Stomach (tissue), 9 donors: ENCODE results near the gene DHX58. TPM values are rescaled to one million over a fixed set of nuclear protein-coding genes. Genes with fewer than 3 reads are reported as not detected.

Source experiments
- DNase-seq, 2 donors: peaks; one replicate each; pipeline versions ENCODE4 v3.0.0 to v3.0.0-alpha.2; 2013 to 2019
- H3K27ac ChIP-seq, 5 donors: fragments of 200-600 bp in 4 of 5; sonication (generic) in 4 of 5; one replicate each; pipeline ENCODE4 v1.5.1; 2013 to 2019; ENCODE audit warnings: mild to moderate bottlenecking in 1 of 5, moderate library complexity in 1 of 5
- H3K27me3 ChIP-seq, 3 donors: fragments of 200-600 bp; sonication (generic); one replicate each; pipeline ENCODE4 v1.5.1; 2017 to 2019; ENCODE audit warnings: mixed run types in 1 of 3
- H3K36me3 ChIP-seq, 4 donors: fragments of 200-600 bp; sonication (generic); 1 replicate in 3 of 4; 2 replicates in 1 of 4; pipeline ENCODE4 v1.5.1; 2016 to 2019
- H3K4me1 ChIP-seq, 4 donors: fragments of 200-600 bp; sonication (generic); one replicate each; pipeline ENCODE4 v1.5.1; 2016 to 2019
- H3K4me3 ChIP-seq, 4 donors: fragments of 200-600 bp; sonication (generic) in 3 of 4; one replicate each; pipeline ENCODE4 v1.5.1; 2016 to 2019; ENCODE audit warnings: mild to moderate bottlenecking in 1 of 4
- H3K9me3 ChIP-seq, 4 donors: fragments of 200-600 bp; sonication (generic); one replicate each; pipeline ENCODE4 v1.5.1; 2016 to 2019
- CTCF ChIP-seq, 7 experiments: fragments of 450-650 bp in 4 of 7; fragments of 200-600 bp in 3 of 7; sonication (generic) in 3 of 7; IDR thresholded peaks; one replicate each; pipeline ENCODE4 v1.5.1; 2016 to 2019; ENCODE audit warnings: antibody characterized with exemption in 7 of 7, control low read depth in 2 of 7, mild to moderate bottlenecking in 1 of 7
- EP300 ChIP-seq: sonication (generic); formaldehyde crosslinking; IDR thresholded peaks from one replicate; pipeline ENCODE4 v1.6.1; 2017; ENCODE audit warnings: antibody characterized with exemption
- POLR2A ChIP-seq, 4 donors: fragments of 450-650 bp; IDR thresholded peaks; one replicate each; pipeline ENCODE4 v1.6.1; 2016; ENCODE audit warnings: antibody characterized with exemption in 4 of 4, control low read depth in 2 of 4, mild to moderate bottlenecking in 1 of 4, moderate library complexity in 1 of 4
- POLR2AphosphoS5 ChIP-seq, 3 donors: sonication (generic); formaldehyde crosslinking; IDR thresholded peaks; one replicate each; pipeline ENCODE4 v1.6.1; 2016; ENCODE audit warnings: antibody characterized with exemption in 3 of 3
- WGBS, 5 donors: extraction: QIAGEN DNeasy Blood & Tissue Kit in 3 of 5; methylation state at CpG; one replicate each; pipeline versions ENCODE4 v1.1.5 to v1.1.7; 2013 to 2018; 5-methylcytosine and 5-hydroxymethylcytosine counted together
- intact Hi-C: fragments of 100-400 bp; cut with DNase I; formaldehyde crosslinking; loops from one replicate; pipeline ENCODE4 v1.15.1; 2023; ENCODE audit warnings: low total_unique reads
- polyA plus RNA-seq, 3 donors: library from polyadenylated mRNA; stranded (reverse); fragments of 200-250 nt; gene quantifications; one replicate each; pipeline ENCODE4 v1.2.3, GENCODE V29; 2013
- total RNA-seq, 5 donors: library from RNA; depleted of rRNA; stranded (reverse); fragments of >200 nt; gene quantifications; one replicate each; pipeline versions ENCODE4 v1.1.0 to v1.2.3, GENCODE V29; 2014 to 2016
- donor health status: healthy with polysubstance abuse.
- donor health status: Bipolar disorder and iron deficiency.
- donor health status: healthy.

Gene DHX58
- total and polyA plus RNA-seq, 8 donors = 3.2 to 23.4 (median 12.9) TPM

GRCh38 chr17:42078396-42079043 lies 34.0 kb downstream of the DHX58 start:
- 50 to 61% (median 56%) methylated on average over 8 of the region's 8 CpGs for WGBS, 5 donors
- Histone ChIP-seq H3K27ac (no peak overlapping the region), H3K4me3 (no peak overlapping the region), H3K36me3 (no peaks in the 10 kb centered on the region), H3K9me3 (no peaks in the 10 kb centered on the region), H3K4me1 (no peaks in the 10 kb centered on the region), H3K27me3 (peaks cover 0 to 13% (median 1%) of the 10 kb centered on the region in 3 donors)
- intact Hi-C loops = no loop called here
- no peak for DNase-seq
- TF ChIP-seq CTCF (IDR thresholded peaks at IDR 0.05) = no peak
- no peak for TF ChIP-seq POLR2AphosphoS5 (IDR thresholded peaks at IDR 0.05)

GRCh38 chr17:42077755-42078154 lies 34.8 kb downstream of the DHX58 start:
- TF ChIP-seq POLR2A (IDR thresholded peaks at IDR 0.05) (no peak), CTCF (IDR thresholded peaks at IDR 0.05) (no peak), EP300 (no peak), POLR2AphosphoS5 (IDR thresholded peaks at IDR 0.05) (no peak)
- WGBS, 5 donors = 81 to 100% (median 91%) methylated on average over 3 to 5 of the region's 5 CpGs
- no peak overlapping the region for H3K4me3 ChIP-seq
- H3K9me3 ChIP-seq = no peaks in the 10 kb centered on the region
- H3K4me1 ChIP-seq = peaks cover 0 to 2% (median 1%) of the 10 kb centered on the region in 4 donors
- peaks cover 0 to 21% (median 6%) of the 10 kb centered on the region in 3 donors for H3K27me3 ChIP-seq
- intact Hi-C loops = no loop called here
- DNase-seq = no peak
- H3K36me3 ChIP-seq = no peaks in the 10 kb centered on the region
- H3K27ac ChIP-seq = no peak overlapping the region

GRCh38 chr17:42076797-42077559 lies 35.5 kb downstream of the DHX58 start:
- intact Hi-C loops = no loop called here
- Histone ChIP-seq H3K9me3 (no peaks in the 10 kb centered on the region), H3K27me3 (peaks cover 0 to 29% (median 14%) of the 10 kb centered on the region in 3 donors), H3K4me1 (peaks cover 7 to 10% (median 9%) of the 10 kb centered on the region in 4 donors), H3K27ac (no peak overlapping the region), H3K4me3 (no peak overlapping the region), H3K36me3 (no peaks in the 10 kb centered on the region)
- no peak for DNase-seq
- 72 to 85% (median 76%) methylated on average over 4 of the region's 4 CpGs for WGBS, 5 donors
- TF ChIP-seq POLR2A (IDR thresholded peaks at IDR 0.05) (no peak), CTCF (IDR thresholded peaks at IDR 0.05) (no peak), POLR2AphosphoS5 (IDR thresholded peaks at IDR 0.05) (no peak), EP300 (no peak)

GRCh38 chr17:42075789-42076188 lies 36.7 kb downstream of the DHX58 start:
- H3K4me1 ChIP-seq = peaks cover 11 to 14% (median 12%) of the 10 kb centered on the region in 4 donors
- H3K9me3 ChIP-seq = no peaks in the 10 kb centered on the region
- H3K4me3 ChIP-seq = no peak overlapping the region
- no peaks in the 10 kb centered on the region for H3K36me3 ChIP-seq
- WGBS, 5 donors = 74 to 79% (median 75%) methylated on average over 6 of the region's 6 CpGs
- intact Hi-C loops = no loop called here
- no peak for DNase-seq
- no peak for TF ChIP-seq POLR2AphosphoS5 (IDR thresholded peaks at IDR 0.05)
- no peak for TF ChIP-seq CTCF (IDR thresholded peaks at IDR 0.05)
- no peak for TF ChIP-seq POLR2A (IDR thresholded peaks at IDR 0.05)
- no peak for TF ChIP-seq EP300
- peaks cover 0 to 41% (median 26%) of the 10 kb centered on the region in 3 donors for H3K27me3 ChIP-seq
- H3K27ac ChIP-seq = no peak overlapping the region
